WTC11 (cell line): Measurements from ENCODE around the gene BTBD7.

Experiments used
- FOXJ3 ChIP-seq: sonication (generic); formaldehyde crosslinking; IDR thresholded peaks from 2 replicates; pipeline ENCODE4 v1.9.0; 2021; ENCODE audit warnings: missing genetic modification reagents, mild to moderate bottlenecking, borderline replicate concordance
- JUN ChIP-seq: sonication (generic); formaldehyde crosslinking; IDR thresholded peaks from 2 replicates; pipeline ENCODE4 v1.8.0; 2023; ENCODE audit warnings: mild to moderate bottlenecking, missing genetic modification reagents
- ZSCAN18 ChIP-seq: fragments of 250-450 bp; sonication (Bioruptor Pico); IDR thresholded peaks from 2 replicates; pipeline ENCODE4 v2.1.2; 2022; ENCODE audit warnings: mild to moderate bottlenecking, moderate library complexity
- TF ChIP-seq, protein P1 (sequence below): fragments of 200-600 bp; IDR thresholded peaks from 2 replicates; pipeline ENCODE4 v1.8.0; 2022; ENCODE audit warnings: antibody characterized with exemption
- TF ChIP-seq, protein P2 (sequence below): sonication (generic); formaldehyde crosslinking; IDR thresholded peaks from 2 replicates; pipeline ENCODE4 v1.8.1; 2023; ENCODE audit warnings: mild to moderate bottlenecking, missing genetic modification reagents, borderline replicate concordance
- TF ChIP-seq, protein P3 (sequence below): sonication (generic); formaldehyde crosslinking; IDR thresholded peaks from 2 replicates; pipeline ENCODE4 v1.8.0; 2023; ENCODE audit warnings: missing genetic modification reagents

DNA sequence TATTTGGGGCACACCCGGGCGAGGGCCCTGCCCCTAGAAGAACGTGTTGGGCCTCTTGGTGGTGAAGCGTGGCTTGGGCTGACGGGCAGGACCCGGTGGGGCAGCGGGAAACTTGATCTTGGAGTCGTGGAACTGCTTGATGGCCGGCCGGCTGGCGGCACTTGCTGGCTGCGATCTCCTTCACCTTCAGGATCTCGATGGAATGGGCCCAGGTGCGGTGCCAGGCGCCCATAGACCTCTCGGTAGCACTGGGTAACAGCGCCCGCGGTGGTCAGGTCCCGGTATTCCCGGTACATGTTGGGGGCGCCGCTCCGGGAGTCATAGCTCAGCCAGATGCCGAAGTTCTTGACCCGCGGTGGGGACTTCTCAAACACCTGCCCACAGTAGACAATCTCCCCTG lies 109.3 kb downstream of the BTBD7 start:
- TF ChIP-seq ZSCAN18 (CRISPR knock-in tag) (no peak), FOXJ3 (CRISPR knock-in tag) (no peak), JUN (CRISPR knock-in tag) (no peak)
- TF ChIP-seq, protein P1, sequence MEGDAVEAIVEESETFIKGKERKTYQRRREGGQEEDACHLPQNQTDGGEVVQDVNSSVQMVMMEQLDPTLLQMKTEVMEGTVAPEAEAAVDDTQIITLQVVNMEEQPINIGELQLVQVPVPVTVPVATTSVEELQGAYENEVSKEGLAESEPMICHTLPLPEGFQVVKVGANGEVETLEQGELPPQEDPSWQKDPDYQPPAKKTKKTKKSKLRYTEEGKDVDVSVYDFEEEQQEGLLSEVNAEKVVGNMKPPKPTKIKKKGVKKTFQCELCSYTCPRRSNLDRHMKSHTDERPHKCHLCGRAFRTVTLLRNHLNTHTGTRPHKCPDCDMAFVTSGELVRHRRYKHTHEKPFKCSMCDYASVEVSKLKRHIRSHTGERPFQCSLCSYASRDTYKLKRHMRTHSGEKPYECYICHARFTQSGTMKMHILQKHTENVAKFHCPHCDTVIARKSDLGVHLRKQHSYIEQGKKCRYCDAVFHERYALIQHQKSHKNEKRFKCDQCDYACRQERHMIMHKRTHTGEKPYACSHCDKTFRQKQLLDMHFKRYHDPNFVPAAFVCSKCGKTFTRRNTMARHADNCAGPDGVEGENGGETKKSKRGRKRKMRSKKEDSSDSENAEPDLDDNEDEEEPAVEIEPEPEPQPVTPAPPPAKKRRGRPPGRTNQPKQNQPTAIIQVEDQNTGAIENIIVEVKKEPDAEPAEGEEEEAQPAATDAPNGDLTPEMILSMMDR = no peak
- TF ChIP-seq, protein P2, sequence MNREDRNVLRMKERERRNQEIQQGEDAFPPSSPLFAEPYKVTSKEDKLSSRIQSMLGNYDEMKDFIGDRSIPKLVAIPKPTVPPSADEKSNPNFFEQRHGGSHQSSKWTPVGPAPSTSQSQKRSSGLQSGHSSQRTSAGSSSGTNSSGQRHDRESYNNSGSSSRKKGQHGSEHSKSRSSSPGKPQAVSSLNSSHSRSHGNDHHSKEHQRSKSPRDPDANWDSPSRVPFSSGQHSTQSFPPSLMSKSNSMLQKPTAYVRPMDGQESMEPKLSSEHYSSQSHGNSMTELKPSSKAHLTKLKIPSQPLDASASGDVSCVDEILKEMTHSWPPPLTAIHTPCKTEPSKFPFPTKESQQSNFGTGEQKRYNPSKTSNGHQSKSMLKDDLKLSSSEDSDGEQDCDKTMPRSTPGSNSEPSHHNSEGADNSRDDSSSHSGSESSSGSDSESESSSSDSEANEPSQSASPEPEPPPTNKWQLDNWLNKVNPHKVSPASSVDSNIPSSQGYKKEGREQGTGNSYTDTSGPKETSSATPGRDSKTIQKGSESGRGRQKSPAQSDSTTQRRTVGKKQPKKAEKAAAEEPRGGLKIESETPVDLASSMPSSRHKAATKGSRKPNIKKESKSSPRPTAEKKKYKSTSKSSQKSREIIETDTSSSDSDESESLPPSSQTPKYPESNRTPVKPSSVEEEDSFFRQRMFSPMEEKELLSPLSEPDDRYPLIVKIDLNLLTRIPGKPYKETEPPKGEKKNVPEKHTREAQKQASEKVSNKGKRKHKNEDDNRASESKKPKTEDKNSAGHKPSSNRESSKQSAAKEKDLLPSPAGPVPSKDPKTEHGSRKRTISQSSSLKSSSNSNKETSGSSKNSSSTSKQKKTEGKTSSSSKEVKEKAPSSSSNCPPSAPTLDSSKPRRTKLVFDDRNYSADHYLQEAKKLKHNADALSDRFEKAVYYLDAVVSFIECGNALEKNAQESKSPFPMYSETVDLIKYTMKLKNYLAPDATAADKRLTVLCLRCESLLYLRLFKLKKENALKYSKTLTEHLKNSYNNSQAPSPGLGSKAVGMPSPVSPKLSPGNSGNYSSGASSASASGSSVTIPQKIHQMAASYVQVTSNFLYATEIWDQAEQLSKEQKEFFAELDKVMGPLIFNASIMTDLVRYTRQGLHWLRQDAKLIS (CRISPR knock-in tag) = no peak
- TF ChIP-seq, protein P3, sequence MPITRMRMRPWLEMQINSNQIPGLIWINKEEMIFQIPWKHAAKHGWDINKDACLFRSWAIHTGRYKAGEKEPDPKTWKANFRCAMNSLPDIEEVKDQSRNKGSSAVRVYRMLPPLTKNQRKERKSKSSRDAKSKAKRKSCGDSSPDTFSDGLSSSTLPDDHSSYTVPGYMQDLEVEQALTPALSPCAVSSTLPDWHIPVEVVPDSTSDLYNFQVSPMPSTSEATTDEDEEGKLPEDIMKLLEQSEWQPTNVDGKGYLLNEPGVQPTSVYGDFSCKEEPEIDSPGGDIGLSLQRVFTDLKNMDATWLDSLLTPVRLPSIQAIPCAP (CRISPR knock-in tag) = no peak
